ENCODE measurements around the gene LRRK1. TPM values are rescaled to one million over a fixed set of nuclear protein-coding genes. Genes with fewer than 3 reads are reported as not detected.

The LRRK1 gene
- total and polyA plus RNA-seq, 2 donors (not counting 1 experiment from before 2014, with no cell fraction given), result 19.8 to 53.0 TPM

DNA sequence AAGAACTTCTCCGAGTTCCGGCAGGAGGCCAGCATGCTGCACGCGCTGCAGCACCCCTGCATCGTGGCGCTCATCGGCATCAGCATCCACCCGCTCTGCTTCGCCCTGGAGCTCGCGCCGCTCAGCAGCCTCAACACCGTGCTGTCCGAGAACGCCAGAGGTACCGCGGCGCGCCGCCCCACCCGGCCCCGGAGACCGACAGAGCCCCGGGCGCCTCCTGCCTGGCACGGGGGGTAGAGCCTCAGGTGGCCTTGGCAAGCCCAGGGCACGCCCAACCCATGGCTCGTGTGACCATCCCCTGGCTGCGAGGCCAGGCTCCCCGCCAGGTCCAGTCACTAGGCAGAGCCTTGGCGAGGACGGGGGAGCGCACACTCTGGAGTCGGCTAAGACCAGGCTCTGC is 134.1 kb downstream of the LRRK1 start:
- H3K4me2 ChIP-seq (replicated peaks; ENCODE audit: low read depth, low read length, poor library complexity, severe bottlenecking), result no peak overlapping the region
- no peak for DNase-seq
- H3K36me3 ChIP-seq (replicated peaks in 1 of 2; ENCODE audit: control extremely low read depth in 1 of 2, control insufficient read depth in 1 of 2, extremely low read depth in 1 of 2, insufficient read depth in 2 of 2, low read length in 1 of 2), result peaks cover 5 to 74% of the 10 kb centered on the region in 2 experiments
- no peaks in the 10 kb centered on the region for H4K20me1 ChIP-seq (ENCODE audit: control insufficient read depth, insufficient read depth, low read length, poor library complexity, severe bottlenecking)
- Mint-ChIP-seq H3K9me3 (ENCODE audit: insufficient read depth) (no peaks in the 10 kb centered on the region), H3K4me1 (no peaks in the 10 kb centered on the region), H3K27ac (no peak overlapping the region), H3K27me3 (no peaks in the 10 kb centered on the region), H3K4me3 (no peak overlapping the region)
- no peak overlapping the region for H3K9ac ChIP-seq (ENCODE audit: low read length)
- intact Hi-C loops (cut with micrococcal nuclease), result no loop called here
- ChIA-PET CTCF (no interaction called here), POLR2A (no interaction called here)
- no peaks in the 10 kb centered on the region for H3K4me1 ChIP-seq (ENCODE audit: control insufficient read depth in 2 of 2, insufficient read depth in 2 of 2, low read length in 2 of 2)
- H3K4me3 ChIP-seq (ENCODE audit: control extremely low read depth in 1 of 5, extremely low read depth in 1 of 5, insufficient read depth in 1 of 5, low read depth in 2 of 5, low read length in 4 of 5), result no peak overlapping the region
- H3K9me3 ChIP-seq (ENCODE audit: control extremely low read depth in 1 of 3, control insufficient read depth in 2 of 3, insufficient read depth in 1 of 3, low read length in 2 of 3), result no peaks in the 10 kb centered on the region
- TF ChIP-seq, protein P1, sequence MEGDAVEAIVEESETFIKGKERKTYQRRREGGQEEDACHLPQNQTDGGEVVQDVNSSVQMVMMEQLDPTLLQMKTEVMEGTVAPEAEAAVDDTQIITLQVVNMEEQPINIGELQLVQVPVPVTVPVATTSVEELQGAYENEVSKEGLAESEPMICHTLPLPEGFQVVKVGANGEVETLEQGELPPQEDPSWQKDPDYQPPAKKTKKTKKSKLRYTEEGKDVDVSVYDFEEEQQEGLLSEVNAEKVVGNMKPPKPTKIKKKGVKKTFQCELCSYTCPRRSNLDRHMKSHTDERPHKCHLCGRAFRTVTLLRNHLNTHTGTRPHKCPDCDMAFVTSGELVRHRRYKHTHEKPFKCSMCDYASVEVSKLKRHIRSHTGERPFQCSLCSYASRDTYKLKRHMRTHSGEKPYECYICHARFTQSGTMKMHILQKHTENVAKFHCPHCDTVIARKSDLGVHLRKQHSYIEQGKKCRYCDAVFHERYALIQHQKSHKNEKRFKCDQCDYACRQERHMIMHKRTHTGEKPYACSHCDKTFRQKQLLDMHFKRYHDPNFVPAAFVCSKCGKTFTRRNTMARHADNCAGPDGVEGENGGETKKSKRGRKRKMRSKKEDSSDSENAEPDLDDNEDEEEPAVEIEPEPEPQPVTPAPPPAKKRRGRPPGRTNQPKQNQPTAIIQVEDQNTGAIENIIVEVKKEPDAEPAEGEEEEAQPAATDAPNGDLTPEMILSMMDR (IDR thresholded peaks at IDR 0.05), result no peak
- no peak for TF ChIP-seq EZH2 (IDR thresholded peaks at IDR 0.05; ENCODE audit: borderline replicate concordance, insufficient read depth, low read depth, low read length, poor library complexity, severe bottlenecking)
- 98% methylated on average over 34 of the region's 34 CpGs for WGBS (ENCODE audit: insufficient coverage)
- H3K79me2 ChIP-seq (ENCODE audit: control insufficient read depth, insufficient read depth, low read length), result no peaks in the 10 kb centered on the region
- H3K27ac ChIP-seq (ENCODE audit: low read length in 2 of 2), result no peak overlapping the region
- H3K27me3 ChIP-seq (replicated peaks in 1 of 4; ENCODE audit: control extremely low read depth in 1 of 4, control insufficient read depth in 3 of 4, insufficient read depth in 4 of 4, low read length in 3 of 4), result no peaks in the 10 kb centered on the region
- no peak for ATAC-seq (ENCODE audit: low read depth)
- no peak overlapping the region for H2AFZ ChIP-seq (ENCODE audit: insufficient read depth, low read depth, low read length, poor library complexity, severe bottlenecking)

DNA sequence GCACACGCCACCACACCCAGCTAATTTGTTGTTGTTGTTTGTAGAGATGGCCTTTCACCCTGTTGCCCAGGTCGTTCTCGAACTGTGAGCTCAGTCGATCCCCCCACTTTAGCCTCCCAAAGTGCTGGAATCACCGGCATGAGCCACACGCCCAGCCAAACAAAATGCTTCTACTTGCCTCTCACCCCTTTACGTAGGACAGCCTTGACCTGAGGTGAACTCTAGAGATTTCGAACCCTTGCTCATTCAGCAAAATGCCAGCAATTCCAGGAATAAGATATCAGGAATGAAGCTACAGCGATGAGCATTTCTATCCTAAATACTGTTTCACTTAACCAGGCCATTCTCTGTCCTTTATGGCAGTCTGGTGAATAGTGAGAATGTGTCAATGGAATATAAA is 135.0 kb downstream of the LRRK1 start:
- Histone ChIP-seq H3K9ac (ENCODE audit: low read length) (no peak overlapping the region), H3K4me3 (ENCODE audit: control extremely low read depth in 1 of 5, extremely low read depth in 1 of 5, insufficient read depth in 1 of 5, low read depth in 2 of 5, low read length in 4 of 5) (no peak overlapping the region), H3K27me3 (replicated peaks in 1 of 4; ENCODE audit: control extremely low read depth in 1 of 4, control insufficient read depth in 3 of 4, insufficient read depth in 4 of 4, low read length in 3 of 4) (no peaks in the 10 kb centered on the region), H3K27ac (ENCODE audit: low read length in 2 of 2) (no peak overlapping the region), H3K36me3 (replicated peaks in 1 of 2; ENCODE audit: control extremely low read depth in 1 of 2, control insufficient read depth in 1 of 2, extremely low read depth in 1 of 2, insufficient read depth in 2 of 2, low read length in 1 of 2) (peaks cover 5 to 76% of the 10 kb centered on the region in 2 experiments), H2AFZ (ENCODE audit: insufficient read depth, low read depth, low read length, poor library complexity, severe bottlenecking) (no peak overlapping the region), H3K4me1 (ENCODE audit: control insufficient read depth in 2 of 2, insufficient read depth in 2 of 2, low read length in 2 of 2) (no peaks in the 10 kb centered on the region), H3K9me3 (ENCODE audit: control extremely low read depth in 1 of 3, control insufficient read depth in 2 of 3, insufficient read depth in 1 of 3, low read length in 2 of 3) (no peaks in the 10 kb centered on the region), H3K4me2 (replicated peaks; ENCODE audit: low read depth, low read length, poor library complexity, severe bottlenecking) (no peak overlapping the region), H4K20me1 (ENCODE audit: control insufficient read depth, insufficient read depth, low read length, poor library complexity, severe bottlenecking) (no peaks in the 10 kb centered on the region), H3K79me2 (ENCODE audit: control insufficient read depth, insufficient read depth, low read length) (no peaks in the 10 kb centered on the region)
- H3K4me1 Mint-ChIP-seq, result no peaks in the 10 kb centered on the region
- ATAC-seq (ENCODE audit: low read depth) (no peak), DNase-seq (no peak)
- no peaks in the 10 kb centered on the region for H3K27me3 Mint-ChIP-seq
- no peak overlapping the region for H3K27ac Mint-ChIP-seq
- TF ChIP-seq, protein P1 (IDR thresholded peaks at IDR 0.05), result no peak
- no peak for TF ChIP-seq EZH2 (IDR thresholded peaks at IDR 0.05; ENCODE audit: borderline replicate concordance, insufficient read depth, low read depth, low read length, poor library complexity, severe bottlenecking)
- ChIA-PET CTCF (interaction anchor here (0.9 kb wide), 1 partner anchor 47 kb away, joined by 3 read pairs; no protein-coding TSS in a partner anchor), POLR2A (no interaction called here)
- intact Hi-C loops (cut with micrococcal nuclease), result no loop called here
- no peaks in the 10 kb centered on the region for H3K9me3 Mint-ChIP-seq (ENCODE audit: insufficient read depth)
- H3K4me3 Mint-ChIP-seq, result no peak overlapping the region
- 98% methylated on average over 6 of the region's 9 CpGs for WGBS (ENCODE audit: insufficient coverage)
